Upper lobe of left lung (tissue), 6 donors: ENCODE data around the gene MTPN. TPM values are rescaled to one million over a fixed set of nuclear protein-coding genes. Genes with fewer than 3 reads are reported as not detected.
A peak's percentile ranks its signal among the peaks of the same experiment; 100 is the strongest.

Source experiments
- ATAC-seq, 2 donors: fragments of 200-7000 bp; cut with Tn5 transposase; one replicate each; pipeline ENCODE4 v1.9.1; 2022; ENCODE audit warnings: mild to moderate bottlenecking in 2 of 2, moderate library complexity in 2 of 2; ENCODE audit not compliant: low FRiP score in 2 of 2
- DNase-seq, 2 donors: peaks; one replicate each; pipeline ENCODE4 v3.0.0-alpha.2; 2019 to 2020
- H3K27ac ChIP-seq, 4 donors: fragments of 200-600 bp; sonication (generic); one replicate each; pipeline ENCODE4 v1.5.1; 2016 to 2019
- H3K27me3 ChIP-seq, 4 donors: fragments of 200-600 bp; sonication (generic); one replicate each; pipeline ENCODE4 v1.5.1; 2017 to 2019
- H3K36me3 ChIP-seq, 4 donors: fragments of 200-600 bp; sonication (generic); one replicate each; pipeline ENCODE4 v1.5.1; 2016 to 2019
- H3K4me1 ChIP-seq, 4 donors: fragments of 200-600 bp; sonication (generic); one replicate each; pipeline ENCODE4 v1.5.1; 2018 to 2019
- H3K4me3 ChIP-seq, 4 donors: fragments of 200-600 bp; sonication (generic); one replicate each; pipeline ENCODE4 v1.5.1; 2017 to 2019; ENCODE audit warnings: mild to moderate bottlenecking in 2 of 4, moderate library complexity in 1 of 4
- H3K9me3 ChIP-seq, 4 donors: fragments of 200-600 bp; sonication (generic); one replicate each; pipeline ENCODE4 v1.5.1; 2018 to 2019
- CTCF ChIP-seq, 6 experiments: fragments of 450-650 bp in 4 of 6; fragments of 200-600 bp in 2 of 6; sonication (generic) in 2 of 6; IDR thresholded peaks; one replicate each; pipeline ENCODE4 v1.5.1; 2016 to 2019; ENCODE audit warnings: antibody characterized with exemption in 6 of 6
- EP300 ChIP-seq, 4 donors: sonication (generic); formaldehyde crosslinking; IDR thresholded peaks; one replicate each; pipeline ENCODE4 v1.5.1; 2017; ENCODE audit warnings: antibody characterized with exemption in 4 of 4, control low read depth in 2 of 4
- POLR2A ChIP-seq, 4 donors: fragments of 450-650 bp; IDR thresholded peaks; one replicate each; pipeline ENCODE4 v1.5.1; 2016 to 2017; ENCODE audit warnings: antibody characterized with exemption in 4 of 4, mild to moderate bottlenecking in 2 of 4
- POLR2AphosphoS5 ChIP-seq, 2 donors: sonication (generic); formaldehyde crosslinking; IDR thresholded peaks; one replicate each; pipeline ENCODE4 v1.5.1; 2017; ENCODE audit warnings: antibody characterized with exemption in 2 of 2
- WGBS, 2 donors: methylation state at CpG; one replicate each; pipeline ENCODE4 v1.1.5; 2017 to 2018; 5-methylcytosine and 5-hydroxymethylcytosine counted together
- total RNA-seq, 6 donors: library from RNA; depleted of rRNA in 4 of 6; stranded (reverse); fragments of >200 nt in 4 of 6; gene quantifications; one replicate each; pipeline versions ENCODE4 v1.1.0 to v1.2.1, GENCODE V29; 2016 to 2021
- donor health status: DM: no; HTN: no; CAD: no; lungs with moderate emphysema.
- donor health status: DM: no; HTN: yes; CAD: no; lungs with severe emphysema.

Gene MTPN
- total RNA-seq, 6 donors from 2014 or later: 34.2 to 145 (median 87.3) TPM

- ATAC-seq: no peak
- TF ChIP-seq CTCF (IDR thresholded peaks at IDR 0.05) (no peak), EP300 (IDR thresholded peaks at IDR 0.05) (no peak), POLR2AphosphoS5 (IDR thresholded peaks at IDR 0.05) (no peak), POLR2A (IDR thresholded peaks at IDR 0.05) (no peak)
Measured at GRCh38 chr7:135938563-135938962, 38.6 kb downstream of the MTPN start.

GRCh38 chr7:135938086-135938485, 39.1 kb downstream of the MTPN start:
- Histone ChIP-seq H3K36me3 (no peaks in the 10 kb centered on the region), H3K4me3 (no peak overlapping the region), H3K4me1 (peaks cover 0 to 9% (median 7%) of the 10 kb centered on the region in 4 donors), H3K27ac (no peak overlapping the region), H3K27me3 (no peaks in the 10 kb centered on the region), H3K9me3 (no peaks in the 10 kb centered on the region)
- ATAC-seq (no peak), DNase-seq (no peak)
- no peak for TF ChIP-seq POLR2A (IDR thresholded peaks at IDR 0.05)
- no peak for TF ChIP-seq EP300 (IDR thresholded peaks at IDR 0.05)
- no peak for TF ChIP-seq POLR2AphosphoS5 (IDR thresholded peaks at IDR 0.05)
- TF ChIP-seq CTCF (IDR thresholded peaks at IDR 0.05): no peak

More at GRCh38 chr7:135938563-135938962, 38.6 kb downstream of the MTPN start:
- WGBS, 2 donors: 74 to 88% methylated on average over 3 of the region's 3 CpGs
- Histone ChIP-seq H3K4me3 (no peak overlapping the region), H3K9me3 (no peaks in the 10 kb centered on the region), H3K36me3 (no peaks in the 10 kb centered on the region), H3K27me3 (no peaks in the 10 kb centered on the region), H3K4me1 (peaks cover 0 to 9% (median 7%) of the 10 kb centered on the region in 4 donors), H3K27ac (no peak overlapping the region)
- DNase-seq: no peak

GRCh38 chr7:135936497-135937217, 40.5 kb downstream of the MTPN start:
- Histone ChIP-seq H3K36me3 (no peaks in the 10 kb centered on the region), H3K27me3 (no peaks in the 10 kb centered on the region), H3K4me1 (peaks cover 5 to 12% (median 9%) of the 10 kb centered on the region in 4 donors), H3K4me3 (no peak overlapping the region), H3K9me3 (no peaks in the 10 kb centered on the region), H3K27ac (no peak overlapping the region)
- 39 to 46% methylated on average over 2 of the region's 2 CpGs for WGBS, 2 donors
- ATAC-seq (no peak), DNase-seq (no peak)
- TF ChIP-seq CTCF (IDR thresholded peaks at IDR 0.05) (no peak), POLR2A (IDR thresholded peaks at IDR 0.05) (no peak), EP300 (IDR thresholded peaks at IDR 0.05) (no peak), POLR2AphosphoS5 (IDR thresholded peaks at IDR 0.05) (no peak)

GRCh38 chr7:135934651-135935050, 42.5 kb downstream of the MTPN start:
- H3K27ac ChIP-seq: no peak overlapping the region
- H3K4me1 ChIP-seq: peaks cover 13 to 24% (median 21%) of the 10 kb centered on the region in 4 donors
- H3K36me3 ChIP-seq: peaks cover 0 to 4% (median under 1%) of the 10 kb centered on the region in 4 donors
- no peak for DNase-seq
- no peak for ATAC-seq
- no peak overlapping the region for H3K4me3 ChIP-seq
- no peaks in the 10 kb centered on the region for H3K9me3 ChIP-seq
- TF ChIP-seq EP300 (IDR thresholded peaks at IDR 0.05) (no peak), POLR2AphosphoS5 (IDR thresholded peaks at IDR 0.05) (no peak)
- no peaks in the 10 kb centered on the region for H3K27me3 ChIP-seq
- 95 to 97% methylated on average over 2 of the region's 2 CpGs for WGBS, 2 donors

GRCh38 chr7:135933509-135934188, 43.5 kb downstream of the MTPN start:
- no peak overlapping the region for H3K27ac ChIP-seq
- ATAC-seq: peak in 1 of 2 donors; percentile 8

More at GRCh38 chr7:135933509-135934188, 43.5 kb downstream of the MTPN start:
- H3K9me3 ChIP-seq: no peaks in the 10 kb centered on the region
- H3K4me1 ChIP-seq: peaks cover 8 to 24% (median 21%) of the 10 kb centered on the region in 4 donors
- WGBS, 2 donors: 79 to 90% methylated on average over 2 of the region's 2 CpGs
- no peaks in the 10 kb centered on the region for H3K27me3 ChIP-seq
- no peak for TF ChIP-seq POLR2A (IDR thresholded peaks at IDR 0.05)
- no peak for TF ChIP-seq POLR2AphosphoS5 (IDR thresholded peaks at IDR 0.05)
- no peak for TF ChIP-seq CTCF (IDR thresholded peaks at IDR 0.05)
- no peak for TF ChIP-seq EP300 (IDR thresholded peaks at IDR 0.05)
- no peak overlapping the region for H3K4me3 ChIP-seq
- DNase-seq: no peak
- H3K36me3 ChIP-seq: peaks cover 0 to 14% (median 3%) of the 10 kb centered on the region in 4 donors
